H9 (cell line): ENCODE results near the gene VWA8. TPM values are rescaled to one million over a fixed set of nuclear protein-coding genes. Genes with fewer than 3 reads are reported as not detected.

Experiments
- DNase-seq: peaks from one replicate; pipeline ENCODE4 v3.0.0-alpha.2; 2017
- H2AFZ ChIP-seq: one replicate; pipeline ENCODE4 v1.6.1; 2013; ENCODE audit warnings: mild to moderate bottlenecking, low read length, control low read depth, moderate library complexity
- H2AK5ac ChIP-seq: 2 replicates; pipeline ENCODE4 v1.6.1; 2013; ENCODE audit warnings: low read length, control low read depth, mixed read lengths; ENCODE audit not compliant: insufficient read length
- H2BK120ac ChIP-seq: one replicate; pipeline ENCODE4 v1.6.1; 2013; ENCODE audit warnings: low read depth, mild to moderate bottlenecking, low read length, control low read depth, inconsistent platforms; ENCODE audit not compliant: poor library complexity, severe bottlenecking
- H2BK12ac ChIP-seq: 2 replicates; pipeline ENCODE4 v1.6.1; 2013; ENCODE audit warnings: low read length, control low read depth, mixed read lengths, low read depth; ENCODE audit not compliant: insufficient read length
- H2BK15ac ChIP-seq: 2 replicates; pipeline ENCODE4 v1.6.1; 2013; ENCODE audit warnings: low read depth, low read length, control low read depth
- H2BK20ac ChIP-seq: one replicate; pipeline ENCODE4 v1.6.1; 2013; ENCODE audit warnings: low read depth, mild to moderate bottlenecking, low read length, control low read depth, inconsistent platforms; ENCODE audit not compliant: poor library complexity, severe bottlenecking
- H2BK5ac ChIP-seq: 2 replicates; pipeline ENCODE4 v1.6.1; 2013; ENCODE audit warnings: low read length, control low read depth, mixed read lengths; ENCODE audit not compliant: insufficient read length
- H3K14ac ChIP-seq: 2 replicates; pipeline ENCODE4 v1.6.1; 2013; ENCODE audit warnings: low read length, control low read depth; ENCODE audit not compliant: insufficient read depth
- H3K18ac ChIP-seq: 2 replicates; pipeline ENCODE4 v1.6.1; 2013; ENCODE audit warnings: low read depth, mild to moderate bottlenecking, mixed read lengths, low read length, control low read depth; ENCODE audit not compliant: insufficient read length
- H3K23ac ChIP-seq: 2 replicates; pipeline ENCODE4 v1.6.1; 2013; ENCODE audit warnings: low read length, control low read depth, mixed read lengths, low read depth; ENCODE audit not compliant: insufficient read length
- H3K23me2 ChIP-seq: 2 replicates; pipeline ENCODE4 v1.6.1; 2013; ENCODE audit warnings: low read depth, mild to moderate bottlenecking, mixed read lengths, low read length, control low read depth; ENCODE audit not compliant: insufficient read length, poor library complexity, severe bottlenecking
- H3K27ac ChIP-seq: 2 replicates; pipeline ENCODE4 v1.5.1; 2013; ENCODE audit warnings: low read length, control low read depth, mixed read lengths, low read depth; ENCODE audit not compliant: insufficient read length
- H3K27me3 ChIP-seq: 2 replicates; pipeline ENCODE4 v1.6.1; 2013; ENCODE audit warnings: low read length, control low read depth, inconsistent platforms; ENCODE audit not compliant: insufficient read depth
- H3K4ac ChIP-seq: 2 replicates; pipeline ENCODE4 v1.6.1; 2013; ENCODE audit warnings: low read depth, mild to moderate bottlenecking, control low read depth, inconsistent platforms, low read length, moderate library complexity
- H3K4me1 ChIP-seq: 2 replicates; pipeline ENCODE4 v1.6.1; 2013; ENCODE audit warnings: low read length, control low read depth, inconsistent platforms; ENCODE audit not compliant: insufficient read depth
- H3K4me2 ChIP-seq: 2 replicates; pipeline ENCODE4 v1.6.1; 2013; ENCODE audit warnings: low read length, control low read depth, mixed read lengths; ENCODE audit not compliant: insufficient read length, insufficient read depth
- H3K56ac ChIP-seq: 2 replicates; pipeline ENCODE4 v1.6.1; 2013; ENCODE audit warnings: low read depth, mild to moderate bottlenecking, mixed read lengths, low read length, control low read depth; ENCODE audit not compliant: insufficient read length
- H3K79me1 ChIP-seq: 2 replicates; pipeline ENCODE4 v1.6.1; 2013; ENCODE audit warnings: low read depth, mild to moderate bottlenecking, moderate library complexity, low read length, control low read depth, inconsistent platforms; ENCODE audit not compliant: insufficient read depth, poor library complexity, severe bottlenecking
- H3K79me2 ChIP-seq: 2 replicates; pipeline ENCODE4 v1.6.1; 2013; ENCODE audit warnings: low read length, control low read depth, inconsistent platforms; ENCODE audit not compliant: insufficient read depth
- H3K9ac ChIP-seq: 2 replicates; pipeline ENCODE4 v1.6.1; 2013; ENCODE audit warnings: low read length, control low read depth, mixed read lengths; ENCODE audit not compliant: insufficient read length; ENCODE audit errors: extremely low read depth
- H3K9me3 ChIP-seq: one replicate; pipeline ENCODE4 v1.6.1; 2013; ENCODE audit warnings: low read depth, low read length, inconsistent platforms; ENCODE audit not compliant: control insufficient read depth
- H3T11ph ChIP-seq: one replicate; pipeline ENCODE4 v1.6.1; 2013; ENCODE audit warnings: mild to moderate bottlenecking, low read length, control low read depth, inconsistent platforms
- H4K20me1 ChIP-seq: one replicate; pipeline ENCODE4 v1.6.1; 2013; ENCODE audit not compliant: control insufficient read depth, insufficient read length, insufficient read depth
- H4K5ac ChIP-seq: 2 replicates; pipeline ENCODE4 v1.6.1; 2013; ENCODE audit warnings: low read depth, mild to moderate bottlenecking, mixed read lengths, low read length, control low read depth; ENCODE audit not compliant: insufficient read length
- H4K8ac ChIP-seq: replicated peaks from 2 replicates; pipeline ENCODE4 v1.6.1; 2013; ENCODE audit warnings: low read length, control low read depth, mixed read lengths, low read depth; ENCODE audit not compliant: insufficient read length
- H4K91ac ChIP-seq: 2 replicates; pipeline ENCODE4 v1.6.1; 2013; ENCODE audit warnings: low read depth, mild to moderate bottlenecking, moderate library complexity, mixed read lengths, low read length, control low read depth; ENCODE audit not compliant: insufficient read length
- H3K27ac Mint-ChIP-seq, 3 experiments: 2 replicates in 2 of 3; 3 replicates in 1 of 3; pipeline ENCODE4 v1.8.0; 2020 to 2021; ENCODE audit warnings: mixed read lengths in 3 of 3, mild to moderate bottlenecking in 1 of 3, moderate library complexity in 1 of 3
- H3K27me3 Mint-ChIP-seq: 2 replicates; pipeline ENCODE4 v1.8.0; 2021; ENCODE audit warnings: low read depth, mild to moderate bottlenecking, moderate library complexity, mixed read lengths
- H3K36me3 Mint-ChIP-seq, 3 experiments: 2 replicates in 2 of 3; 3 replicates in 1 of 3; pipeline ENCODE4 v1.8.0; 2020 to 2021; ENCODE audit warnings: low read depth in 3 of 3, mixed read lengths in 3 of 3; ENCODE audit not compliant: insufficient read depth in 1 of 3
- H3K4me1 Mint-ChIP-seq, 2 experiments: 2 replicates each; pipeline ENCODE4 v1.8.0; 2020; ENCODE audit warnings: mixed read lengths in 2 of 2
- H3K4me3 Mint-ChIP-seq, 2 experiments: 2 replicates in 1 of 2; 3 replicates in 1 of 2; pipeline ENCODE4 v1.8.0; 2020 to 2021; ENCODE audit warnings: mild to moderate bottlenecking in 2 of 2, mixed read lengths in 2 of 2, moderate library complexity in 1 of 2
- H3K9me3 Mint-ChIP-seq, 2 experiments: 2 replicates in 1 of 2; 3 replicates in 1 of 2; pipeline ENCODE4 v1.8.0; 2020; ENCODE audit warnings: mild to moderate bottlenecking in 2 of 2, mixed read lengths in 2 of 2, moderate library complexity in 1 of 2
- WGBS: extraction: QIAGEN DNeasy Blood & Tissue Kit; methylation state at CpG from one replicate; pipeline ENCODE4 v1.1.7; 2013; ENCODE audit warnings: missing lambda C conversion rate, low lambda C conversion rate, mixed read lengths; ENCODE audit not compliant: insufficient read length; ENCODE audit errors: extremely low coverage; 5-methylcytosine and 5-hydroxymethylcytosine counted together
- total RNA-seq: library from RNA; stranded (reverse); gene quantifications from 2 replicates; pipeline ENCODE4 v1.2.1, GENCODE V29; 2021
- TF ChIP-seq, protein P1 (sequence below): fragments of 200-600 bp; sonication (generic); conservative IDR thresholded peaks from 3 replicates; pipeline ENCODE4 v1.8.0; 2021; ENCODE audit warnings: antibody characterized with exemption, mild to moderate bottlenecking

The VWA8 gene
- total RNA-seq, 1 experiment from 2014 or later: 17.4 TPM

DNA sequence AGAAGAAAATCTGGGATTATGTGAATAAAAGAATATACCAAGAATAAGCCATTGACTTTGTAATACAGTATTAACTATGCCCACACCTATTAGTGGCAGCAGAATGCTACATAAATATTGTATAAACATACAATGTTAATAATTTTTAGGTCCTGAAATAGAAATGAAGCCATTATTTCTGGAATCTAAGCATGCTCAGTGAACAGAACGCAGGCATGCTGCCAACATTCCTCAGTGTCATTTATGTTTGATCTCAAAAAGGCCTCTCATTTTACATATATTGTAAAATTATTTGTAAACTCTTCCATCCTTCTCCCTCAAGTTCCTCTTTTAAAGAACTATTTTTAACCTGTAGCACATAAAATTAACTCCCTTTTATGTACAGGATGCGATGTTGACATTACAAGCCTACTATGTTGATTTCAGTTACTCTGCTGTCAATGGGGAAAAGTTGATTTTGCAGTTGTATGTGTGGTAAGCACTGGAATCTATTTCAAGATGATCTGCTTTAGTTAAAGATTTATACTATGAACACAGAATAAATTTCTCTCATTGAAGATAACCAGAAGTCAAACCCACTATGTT lies 118.8 kb downstream of the VWA8 start:
- H4K91ac ChIP-seq: no peak overlapping the region
- H2BK5ac ChIP-seq: no peak overlapping the region
- DNase-seq: no peak
- no peaks in the 10 kb centered on the region for H3K79me1 ChIP-seq
- no peak overlapping the region for H3K4me2 ChIP-seq
- no peak overlapping the region for H3T11ph ChIP-seq
- H3K4me3 Mint-ChIP-seq: no peak overlapping the region
- no peaks in the 10 kb centered on the region for H3K27me3 ChIP-seq
- no peak overlapping the region for H2BK120ac ChIP-seq
- no peaks in the 10 kb centered on the region for H3K23me2 ChIP-seq
- no peak overlapping the region for H4K5ac ChIP-seq
- H2BK15ac ChIP-seq: no peak overlapping the region
- no CpG with 5 or more reads among the region's 2 CpGs for WGBS
- no peaks in the 10 kb centered on the region for H3K4me1 ChIP-seq
- H3K4ac ChIP-seq: no peak overlapping the region
- no peak overlapping the region for H3K56ac ChIP-seq
- no peak overlapping the region for H3K23ac ChIP-seq
- no peaks in the 10 kb centered on the region for H3K27me3 Mint-ChIP-seq
- H4K20me1 ChIP-seq: no peaks in the 10 kb centered on the region
- no peak overlapping the region for H2AFZ ChIP-seq
- H2AK5ac ChIP-seq: no peak overlapping the region
- H3K27ac Mint-ChIP-seq: no peak overlapping the region
- TF ChIP-seq, protein P1, sequence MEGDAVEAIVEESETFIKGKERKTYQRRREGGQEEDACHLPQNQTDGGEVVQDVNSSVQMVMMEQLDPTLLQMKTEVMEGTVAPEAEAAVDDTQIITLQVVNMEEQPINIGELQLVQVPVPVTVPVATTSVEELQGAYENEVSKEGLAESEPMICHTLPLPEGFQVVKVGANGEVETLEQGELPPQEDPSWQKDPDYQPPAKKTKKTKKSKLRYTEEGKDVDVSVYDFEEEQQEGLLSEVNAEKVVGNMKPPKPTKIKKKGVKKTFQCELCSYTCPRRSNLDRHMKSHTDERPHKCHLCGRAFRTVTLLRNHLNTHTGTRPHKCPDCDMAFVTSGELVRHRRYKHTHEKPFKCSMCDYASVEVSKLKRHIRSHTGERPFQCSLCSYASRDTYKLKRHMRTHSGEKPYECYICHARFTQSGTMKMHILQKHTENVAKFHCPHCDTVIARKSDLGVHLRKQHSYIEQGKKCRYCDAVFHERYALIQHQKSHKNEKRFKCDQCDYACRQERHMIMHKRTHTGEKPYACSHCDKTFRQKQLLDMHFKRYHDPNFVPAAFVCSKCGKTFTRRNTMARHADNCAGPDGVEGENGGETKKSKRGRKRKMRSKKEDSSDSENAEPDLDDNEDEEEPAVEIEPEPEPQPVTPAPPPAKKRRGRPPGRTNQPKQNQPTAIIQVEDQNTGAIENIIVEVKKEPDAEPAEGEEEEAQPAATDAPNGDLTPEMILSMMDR: no peak
- H3K36me3 Mint-ChIP-seq: peaks cover 4 to 18% (median 12%) of the 10 kb centered on the region in 3 experiments; a peak in 6 of 7 replicates
- H3K18ac ChIP-seq: no peak overlapping the region
- H3K9ac ChIP-seq: no peak overlapping the region
- no peaks in the 10 kb centered on the region for H3K4me1 Mint-ChIP-seq
- H4K8ac ChIP-seq: no peak overlapping the region
- H2BK20ac ChIP-seq: no peak overlapping the region
- H3K14ac ChIP-seq: no peak overlapping the region
- H3K79me2 ChIP-seq: no peaks in the 10 kb centered on the region
- H3K9me3 ChIP-seq: no peaks in the 10 kb centered on the region
- no peak overlapping the region for H3K27ac ChIP-seq
- H3K9me3 Mint-ChIP-seq: no peaks in the 10 kb centered on the region; a peak in 3 of 5 replicates
- H2BK12ac ChIP-seq: no peak overlapping the region
